GM21360 (cell line): ENCODE data around the gene MDFIC2.
"Not testable (repeated sequence)": the region's sequence is repeated elsewhere in the genome, so short reads cannot be mapped to it uniquely, and the experiment has no call there.

ENCODE experiments used
- ATAC-seq: cut with Tn5 transposase; IDR thresholded peaks from one replicate; pipeline ENCODE4 v1.9.1; 2021; ENCODE audit warnings: mild to moderate bottlenecking, moderate library complexity; ENCODE audit not compliant: unreplicated experiment

The MDFIC2 gene

DNA sequence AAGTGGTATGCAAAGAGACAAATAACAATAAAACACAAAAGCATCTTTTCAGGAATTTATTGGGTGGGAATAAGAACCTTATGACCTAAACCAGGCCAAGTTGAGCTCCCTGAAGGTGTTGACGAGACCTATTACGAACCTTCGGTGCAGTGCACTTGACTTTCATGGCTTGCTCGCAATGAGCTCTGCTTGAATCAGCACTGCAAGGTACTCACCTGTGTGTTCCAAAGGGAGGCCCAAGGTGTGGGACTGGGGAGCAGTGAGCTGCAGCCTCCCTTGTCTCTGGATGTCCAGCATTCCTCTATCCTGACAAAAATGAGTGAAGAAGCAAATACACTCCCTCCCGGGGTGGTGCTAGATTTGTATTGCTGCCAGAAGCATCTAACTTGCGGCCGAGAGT, at the start of gene MDFIC2:
TSS of gene MDFIC2 (minus strand) at position 303 of the 400 bp plus-strand sequence. CDS start 665 bp downstream, outside the sequence.
- ATAC-seq, result no peak

GRCh38 chr3:70360979-70361760, 48.7 kb upstream of the MDFIC2 start:
- peak; percentile 94 for ATAC-seq

DNA sequence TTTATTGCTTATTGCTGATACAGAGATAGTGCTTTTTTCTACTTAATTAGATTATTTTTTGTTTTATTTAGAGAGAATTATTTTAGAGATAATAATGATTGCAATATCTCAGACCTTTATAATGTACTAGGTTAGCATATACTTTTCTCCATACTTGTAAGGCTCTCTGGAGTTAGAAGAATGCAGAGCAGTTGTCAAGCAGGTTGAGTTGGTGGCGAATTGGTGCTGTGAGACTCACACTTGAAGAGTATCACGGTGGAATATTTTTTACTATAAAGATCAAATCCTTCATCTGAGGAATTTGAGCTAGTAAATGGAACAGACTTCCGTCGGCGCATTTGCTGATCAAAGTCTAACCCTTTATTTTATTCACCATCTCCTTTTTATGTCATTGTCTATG, 47.3 kb upstream of the MDFIC2 start:
- ATAC-seq, result no peak

- ATAC-seq, result no peak
These were observed 46.6 kb upstream of the MDFIC2 start for GRCh38 chr3:70358978-70359580.

- ATAC-seq, result no peak
These were observed 39.8 kb upstream of the MDFIC2 start for GRCh38 chr3:70352215-70352614.

DNA sequence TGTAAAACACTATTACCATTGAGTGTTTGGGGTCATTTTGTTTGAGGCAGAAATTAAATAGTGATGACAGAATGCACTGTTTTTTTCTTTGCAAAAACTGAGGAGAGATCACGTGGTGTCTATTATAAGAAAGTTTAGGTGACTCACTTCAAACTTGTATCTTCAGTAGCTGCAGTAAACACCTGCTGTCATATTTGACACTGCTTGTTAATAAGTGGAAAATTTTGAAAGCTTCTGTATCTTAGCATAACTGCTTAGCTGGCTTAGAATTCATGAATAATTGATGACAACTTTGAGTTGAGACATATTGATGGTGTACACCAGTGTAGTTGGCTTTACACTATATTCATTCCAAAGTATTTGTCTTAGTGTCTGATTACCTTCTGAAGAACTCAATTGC, 29.7 kb upstream of the MDFIC2 start:
- ATAC-seq, result no peak

GRCh38 chr3:70336885-70337284, 24.4 kb upstream of the MDFIC2 start:
- ATAC-seq, result not testable (repeated sequence)

- no peak for ATAC-seq
These were observed 20.6 kb upstream of the MDFIC2 start for GRCh38 chr3:70333080-70333479.

GRCh38 chr3:70315021-70315420, 2.6 kb upstream of the MDFIC2 start:
- no peak for ATAC-seq

DNA sequence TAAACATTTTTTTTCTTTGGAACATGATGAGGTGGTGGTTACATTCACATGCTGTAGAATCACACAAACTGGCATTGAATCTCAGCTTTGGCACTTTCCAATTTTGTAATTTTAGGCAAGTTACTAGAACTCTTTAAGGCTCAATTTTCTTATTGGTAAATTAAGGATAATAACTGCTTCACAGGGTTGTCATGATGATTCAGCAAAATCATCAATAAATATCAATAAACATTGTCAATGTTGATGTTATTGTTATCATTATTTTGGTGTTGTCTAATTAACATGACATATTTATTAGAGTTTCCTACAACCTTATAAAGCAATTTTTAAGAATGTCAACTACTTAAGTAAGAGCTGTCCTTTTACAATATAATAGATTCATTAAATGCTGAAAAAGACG, 1.6 kb downstream of the MDFIC2 start:
- no peak for ATAC-seq

- ATAC-seq, result no peak
These were observed 2.8 kb downstream of the MDFIC2 start for GRCh38 chr3:70309591-70309990.

- no peak for ATAC-seq
These were observed 3.7 kb downstream of the MDFIC2 start for GRCh38 chr3:70308760-70309159.

DNA sequence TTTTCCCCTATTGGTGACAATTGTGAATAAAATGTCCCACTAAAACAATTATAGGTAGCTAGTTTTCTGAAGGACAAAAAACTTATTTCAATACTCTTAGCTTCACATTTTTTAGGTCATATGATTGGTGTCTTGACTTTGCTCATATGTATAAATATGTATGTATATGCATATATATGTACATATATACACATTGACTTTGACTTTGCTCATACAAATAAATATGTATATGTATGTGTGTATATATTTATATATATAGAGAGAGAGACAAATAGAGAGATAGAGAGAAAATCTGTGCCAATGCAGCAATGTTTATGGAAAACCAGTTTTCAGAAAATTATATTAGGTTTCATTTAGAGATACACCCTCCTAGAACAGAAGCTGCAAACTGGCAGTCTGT, 5.7 kb downstream of the MDFIC2 start:
- no peak for ATAC-seq

DNA sequence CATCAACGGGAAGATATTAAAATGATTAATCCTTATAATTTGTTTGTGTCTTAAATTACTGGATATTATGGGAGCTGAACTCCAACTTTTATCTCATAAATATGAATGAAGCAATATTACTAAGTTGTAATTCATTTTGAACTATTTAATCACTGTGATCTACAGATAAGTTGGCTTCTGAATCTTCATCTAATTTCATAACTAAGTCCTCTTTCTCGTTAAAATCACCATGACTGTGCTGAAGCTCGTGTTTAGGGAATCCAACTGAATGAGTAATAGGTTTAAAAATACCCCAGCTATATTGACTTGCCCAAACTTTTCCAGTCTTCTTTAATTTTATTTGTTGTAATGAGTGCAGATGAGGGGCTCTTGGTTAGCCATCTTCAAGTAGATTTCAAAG, 14.1 kb downstream of the MDFIC2 start:
- ATAC-seq, result no peak

DNA sequence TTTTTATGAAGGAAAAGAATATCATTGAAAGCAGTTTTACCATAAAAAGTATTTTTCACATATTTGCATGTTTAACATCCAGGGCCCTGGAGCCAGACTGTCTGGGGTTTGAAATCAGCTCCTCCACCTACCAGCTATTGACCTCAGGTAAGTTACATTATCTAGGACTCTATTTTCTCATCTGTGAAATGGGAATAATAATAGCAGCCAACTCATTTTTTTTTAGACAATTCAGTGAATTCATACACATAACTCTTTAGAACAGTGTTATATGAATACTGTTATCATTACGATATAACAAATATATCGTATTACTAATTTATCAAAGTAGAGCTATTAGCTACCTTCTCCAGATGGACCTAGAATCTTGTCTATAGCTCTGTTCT, 21.3 kb downstream of the MDFIC2 start:
- ATAC-seq, result no peak

- not testable (repeated sequence) for ATAC-seq
These were observed 21.9 kb downstream of the MDFIC2 start for GRCh38 chr3:70290431-70291096.

- no peak for ATAC-seq
These were observed 30.8 kb downstream of the MDFIC2 start for GRCh38 chr3:70281663-70282062.

DNA sequence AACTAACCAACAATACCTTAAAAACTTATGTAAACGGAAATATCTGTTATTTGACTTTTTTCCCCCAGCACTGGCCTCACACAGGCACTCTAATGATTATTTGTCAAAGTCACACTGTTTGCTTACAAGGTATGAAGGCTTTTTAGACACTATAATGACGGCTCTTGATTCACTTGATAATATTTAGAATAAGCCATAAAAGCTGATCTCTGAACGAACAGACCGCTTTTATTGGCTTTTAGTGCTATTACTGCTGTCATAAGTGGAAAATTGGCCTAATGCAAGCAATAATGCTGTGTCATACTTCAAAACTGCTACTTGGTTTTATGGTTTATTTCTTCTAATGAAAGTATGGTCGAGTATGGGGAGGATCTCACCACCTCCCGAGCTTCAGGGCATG, 35.1 kb downstream of the MDFIC2 start:
- no peak for ATAC-seq

DNA sequence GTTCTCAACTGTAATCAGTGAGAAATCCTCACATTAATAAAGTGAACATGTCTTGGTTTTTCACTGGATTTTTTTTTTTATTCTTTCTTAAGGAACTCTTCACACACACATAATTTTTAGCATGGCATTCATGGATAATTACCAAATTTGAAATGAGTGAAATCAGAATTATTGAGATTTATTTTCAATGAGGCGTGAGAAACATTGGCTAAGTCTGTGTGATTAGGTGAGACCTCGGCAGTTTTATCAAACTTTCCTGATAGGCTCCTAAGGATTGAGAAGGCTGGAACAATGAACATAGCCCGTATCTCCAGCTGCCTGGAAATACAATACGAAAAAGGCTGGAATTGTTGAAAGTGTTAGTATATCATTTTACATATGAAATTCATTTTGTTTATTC, 35.5 kb downstream of the MDFIC2 start:
- no peak for ATAC-seq

DNA sequence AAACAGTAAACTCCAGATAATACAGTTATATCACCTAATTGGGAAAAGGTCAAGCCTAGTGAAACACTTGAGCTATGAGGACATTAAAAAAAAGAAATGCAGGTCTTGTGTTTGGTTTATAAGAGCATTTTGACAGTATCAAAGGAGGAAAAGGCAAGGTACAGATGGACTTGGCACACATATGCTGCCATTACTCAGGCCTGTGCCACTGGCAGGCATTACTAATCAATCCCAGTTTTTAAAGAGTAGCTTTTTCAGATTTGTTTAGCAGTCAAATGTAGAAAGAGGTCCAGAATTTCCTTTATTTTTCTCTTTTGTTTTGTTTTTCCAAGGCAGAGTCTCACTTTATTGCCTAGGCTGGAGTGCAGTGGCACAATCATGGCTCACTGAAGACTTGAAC, 38.9 kb downstream of the MDFIC2 start:
- no peak for ATAC-seq

- no peak for ATAC-seq
These were observed 39.6 kb downstream of the MDFIC2 start for GRCh38 chr3:70272798-70273197.

DNA sequence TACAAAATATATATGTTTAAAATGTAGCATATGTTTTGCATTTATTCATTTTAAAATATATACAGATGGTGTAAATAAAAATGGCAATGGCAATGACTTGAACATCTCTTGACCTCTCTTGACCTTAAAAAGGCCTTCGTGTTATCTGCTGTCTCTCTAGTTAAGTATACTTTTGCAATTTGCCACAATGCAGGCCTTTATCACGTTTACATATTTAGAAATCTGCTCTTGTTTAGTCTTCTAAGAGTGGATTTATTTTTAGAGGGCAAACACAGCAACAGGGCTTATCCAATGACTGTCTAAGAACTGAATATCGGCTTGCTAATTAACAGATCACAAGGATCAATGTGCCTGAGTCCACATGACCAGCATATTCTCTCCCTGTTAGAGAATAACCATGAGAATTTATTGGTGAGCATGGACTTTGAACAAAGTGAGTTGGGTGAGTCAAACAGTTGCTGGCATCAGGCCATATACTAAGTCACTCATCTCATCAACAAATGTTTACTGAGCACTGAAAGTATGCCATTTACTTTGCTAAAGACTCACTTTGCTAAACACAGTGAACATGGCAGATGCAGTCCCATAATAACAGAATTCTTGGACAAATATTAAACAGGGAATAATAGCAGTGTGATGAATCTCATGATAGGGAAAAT, 48.2 kb downstream of the MDFIC2 start:
- ATAC-seq, result no peak
